B cell (primary cell): ENCODE measurements around the gene TSKU. TPM values are rescaled to one million over a fixed set of nuclear protein-coding genes. Genes with fewer than 3 reads are reported as not detected.

ENCODE experiments used
- ATAC-seq: fragments of 200-7000 bp; cut with Tn5 transposase; one replicate; pipeline ENCODE4 v1.10.0; 2021; ENCODE audit warnings: low read depth, mild to moderate bottlenecking, moderate number of reproducible peaks, moderate library complexity
- CTCF ChIA-PET: fragments of 350-600 bp; sonication (Branson Sonifier 250); formaldehyde crosslinking; loops from one replicate; lab custom pipeline; 2021; ENCODE audit warnings: antibody characterized with exemption, inconsistent platforms; lab: Charles Lee
- POLR2A ChIA-PET: fragments of 350-600 bp; sonication (Branson Sonifier 250); formaldehyde crosslinking; loops from one replicate; lab custom pipeline; 2021; ENCODE audit warnings: antibody characterized with exemption; lab: Charles Lee
- DNase-seq: peaks from one replicate; pipeline ENCODE4 v3.0.0; 2013
- H2AFZ ChIP-seq: 2 replicates; pipeline ENCODE4 v1.6.1; 2012; ENCODE audit warnings: mild to moderate bottlenecking, low read depth, low read length; ENCODE audit not compliant: insufficient read depth, poor library complexity, severe bottlenecking
- H3K27ac ChIP-seq, 2 donors: 1 replicate in 1 of 2; 2 replicates in 1 of 2; pipeline ENCODE4 v1.5.1; 2012 to 2013; ENCODE audit warnings: low read length in 2 of 2, mild to moderate bottlenecking in 2 of 2, moderate library complexity in 1 of 2
- H3K27me3 ChIP-seq, 4 experiments: fragments of 200-600 bp in 1 of 4; sonication (generic) in 1 of 4; replicated peaks in 1 of 4; 1 replicate in 2 of 4; 2 replicates in 2 of 4; pipeline versions ENCODE4 v1.6.1 to v1.7.0; 2013 to 2016; ENCODE audit warnings: low read length in 3 of 4, mild to moderate bottlenecking in 2 of 4, mixed read lengths in 1 of 4, moderate library complexity in 1 of 4; ENCODE audit not compliant: insufficient read depth in 4 of 4, control insufficient read depth in 3 of 4; ENCODE audit errors: control extremely low read depth in 1 of 4
- H3K36me3 ChIP-seq, 2 experiments: replicated peaks in 1 of 2; 1 replicate in 1 of 2; 2 replicates in 1 of 2; pipeline versions ENCODE4 v1.6.1 to v1.7.1; 2013; ENCODE audit warnings: low read length in 1 of 2; ENCODE audit not compliant: insufficient read depth in 2 of 2, control insufficient read depth in 1 of 2; ENCODE audit errors: control extremely low read depth in 1 of 2, extremely low read depth in 1 of 2
- H3K4me1 ChIP-seq, 2 donors: fragments of 200-600 bp in 1 of 2; sonication (generic) in 1 of 2; 1 replicate in 1 of 2; 2 replicates in 1 of 2; pipeline versions ENCODE4 v1.5.1 to v1.6.1; 2013 to 2017; ENCODE audit warnings: low read length in 2 of 2; ENCODE audit not compliant: control insufficient read depth in 2 of 2, insufficient read depth in 2 of 2
- H3K4me2 ChIP-seq: replicated peaks from 2 replicates; pipeline ENCODE3; 2012; ENCODE audit warnings: mild to moderate bottlenecking, low read depth, low read length; ENCODE audit not compliant: poor library complexity, severe bottlenecking
- H3K4me3 ChIP-seq, 5 experiments: fragments of 200-600 bp in 1 of 5; sonication (generic) in 1 of 5; 1 replicate in 3 of 5; 2 replicates in 2 of 5; pipeline versions ENCODE4 v1.5.1 to v1.7.0; 2011 to 2016; ENCODE audit warnings: low read length in 4 of 5, mild to moderate bottlenecking in 4 of 5, low read depth in 2 of 5, control low read depth in 1 of 5, moderate library complexity in 1 of 5; ENCODE audit not compliant: insufficient read depth in 1 of 5; ENCODE audit errors: control extremely low read depth in 1 of 5, extremely low read depth in 1 of 5
- H3K79me2 ChIP-seq: fragments of 200-600 bp; sonication (generic); one replicate; pipeline ENCODE4 v1.6.0; 2016; ENCODE audit warnings: low read length; ENCODE audit not compliant: control insufficient read depth, insufficient read depth
- H3K9ac ChIP-seq: fragments of 200-600 bp; sonication (generic); 2 replicates; pipeline ENCODE4 v1.6.1; 2017; ENCODE audit warnings: mild to moderate bottlenecking, low read length, moderate library complexity
- H3K9me3 ChIP-seq, 3 donors: one replicate each; pipeline versions ENCODE4 v1.6.1 to v1.7.1; 2013; ENCODE audit warnings: low read length in 2 of 3; ENCODE audit not compliant: control insufficient read depth in 2 of 3, insufficient read depth in 1 of 3; ENCODE audit errors: control extremely low read depth in 1 of 3
- H4K20me1 ChIP-seq: 2 replicates; pipeline ENCODE4 v1.6.0; 2012; ENCODE audit warnings: mild to moderate bottlenecking, low read length; ENCODE audit not compliant: insufficient read depth, control insufficient read depth, poor library complexity, severe bottlenecking
- H3K27ac Mint-ChIP-seq: one replicate; pipeline ENCODE4 v1.8.0; 2021; ENCODE audit warnings: mixed read lengths
- H3K27me3 Mint-ChIP-seq: one replicate; pipeline ENCODE4 v1.8.0; 2021; ENCODE audit warnings: mixed read lengths
- H3K4me1 Mint-ChIP-seq: one replicate; pipeline ENCODE4 v1.8.0; 2021; ENCODE audit warnings: mixed read lengths
- H3K4me3 Mint-ChIP-seq: one replicate; pipeline ENCODE4 v1.8.0; 2021; ENCODE audit warnings: mixed read lengths
- H3K9me3 Mint-ChIP-seq: one replicate; pipeline ENCODE4 v1.8.0; 2022; ENCODE audit warnings: mixed read lengths; ENCODE audit not compliant: insufficient read depth
- CTCF ChIP-seq: fragments of 200-600 bp; IDR thresholded peaks from one replicate; pipeline ENCODE4 v1.8.0; 2022; ENCODE audit warnings: antibody characterized with exemption, mild to moderate bottlenecking
- EZH2 ChIP-seq: IDR thresholded peaks from 2 replicates; pipeline ENCODE4 v1.6.1; 2012; ENCODE audit warnings: borderline replicate concordance, low read depth, mild to moderate bottlenecking, moderate library complexity, low read length; ENCODE audit not compliant: insufficient read depth, poor library complexity, severe bottlenecking
- WGBS: methylation state at CpG from one replicate; pipeline ENCODE4 v1.1.5; 2013; ENCODE audit warnings: missing lambda C conversion rate; ENCODE audit not compliant: insufficient coverage; 5-methylcytosine and 5-hydroxymethylcytosine counted together
- intact Hi-C: fragments of 100-400 bp; cut with micrococcal nuclease; formaldehyde crosslinking; loops from one replicate; pipeline ENCODE4 v1.10.0; 2022
- polyA plus RNA-seq: library from polyadenylated mRNA; depleted of rRNA; stranded (reverse); fragments of >200 nt; gene quantifications from 2 replicates; pipeline ENCODE4 v1.2.3, GENCODE V29; 2012
- total RNA-seq, 2 donors: library from RNA; stranded (reverse); fragments of 120-200 nt in 1 of 2; gene quantifications; 1 replicate in 1 of 2; 2 replicates in 1 of 2; pipeline versions ENCODE4 v1.2.3 to v1.2.4, GENCODE V29; 2013 to 2022

TSKU gene
- total and polyA plus RNA-seq, 2 donors (not counting 1 experiment from before 2014, with no cell fraction given) = not detected

- H3K27ac Mint-ChIP-seq = no peak overlapping the region
- Histone ChIP-seq H4K20me1 (no peaks in the 10 kb centered on the region), H3K79me2 (no peaks in the 10 kb centered on the region), H3K4me2 (no peak overlapping the region), H3K4me1 (peaks cover 0 to 6% of the 10 kb centered on the region in 2 donors), H2AFZ (no peak overlapping the region), H3K27ac (no peak overlapping the region), H3K36me3 (no peaks in the 10 kb centered on the region), H3K4me3 (no peak overlapping the region), H3K27me3 (peaks cover 0 to 4% (median 0%) of the 10 kb centered on the region in 4 experiments), H3K9ac (no peak overlapping the region), H3K9me3 (peaks cover 0 to 7% (median 0%) of the 10 kb centered on the region in 3 donors)
- no peak for DNase-seq
- CTCF ChIA-PET = interaction anchor here (1.2 kb wide), 1 partner anchor 96 kb away, joined by 3 read pairs; no protein-coding TSS in a partner anchor
- H3K27me3 Mint-ChIP-seq = peaks cover 5% of the 10 kb centered on the region
- H3K4me1 Mint-ChIP-seq = peaks cover 6% of the 10 kb centered on the region
- no peaks in the 10 kb centered on the region for H3K9me3 Mint-ChIP-seq
- intact Hi-C loops = no loop called here
- ATAC-seq = no peak
- no CpG with 5 or more reads among the region's 1 CpG for WGBS
- H3K4me3 Mint-ChIP-seq = no peak overlapping the region
- TF ChIP-seq CTCF (no peak), EZH2 (no peak)
- POLR2A ChIA-PET = no interaction called here
Observed at GRCh38 chr11:76822406-76822805, 39.2 kb downstream of the TSKU start.

GRCh38 chr11:76823481-76824028, 40.4 kb downstream of the TSKU start:
- Mint-ChIP-seq H3K9me3 (no peaks in the 10 kb centered on the region), H3K4me1 (peaks cover 6% of the 10 kb centered on the region), H3K27me3 (peaks cover 5% of the 10 kb centered on the region), H3K27ac (no peak overlapping the region), H3K4me3 (no peak overlapping the region)
- no peaks in the 10 kb centered on the region for H3K79me2 ChIP-seq
- no CpG with 5 or more reads among the region's 9 CpGs for WGBS
- CTCF ChIA-PET = interaction anchor here (1.0 to 1.3 kb wide), 2 partner anchors 96 to 101 kb away, joined by 3 read pairs; no protein-coding TSS in a partner anchor
- H2AFZ ChIP-seq = no peak overlapping the region
- peaks cover 0 to 6% of the 10 kb centered on the region in 2 donors for H3K4me1 ChIP-seq
- no peak for TF ChIP-seq CTCF
- TF ChIP-seq EZH2 = no peak
- peaks cover 0 to 7% (median 0%) of the 10 kb centered on the region in 3 donors for H3K9me3 ChIP-seq
- H3K27me3 ChIP-seq = peaks cover 0 to 4% (median 0%) of the 10 kb centered on the region in 4 experiments
- intact Hi-C loops = no loop called here
- H3K9ac ChIP-seq = no peak overlapping the region
- no peaks in the 10 kb centered on the region for H3K36me3 ChIP-seq
- H3K27ac ChIP-seq = no peak overlapping the region
- H3K4me3 ChIP-seq = no peak overlapping the region
- POLR2A ChIA-PET = no interaction called here
- no peak overlapping the region for H3K4me2 ChIP-seq
- H4K20me1 ChIP-seq = no peaks in the 10 kb centered on the region
- DNase-seq = no peak
- ATAC-seq = no peak
